GM10847 (cell line): ENCODE measurements around the gene ERP44.

Experiments used
- POLR2A ChIP-seq: IDR thresholded peaks from 2 replicates; pipeline ENCODE4 v1.6.1; 2011; ENCODE audit not compliant: insufficient read length; ENCODE audit errors: extremely low read depth

Gene ERP44

DNA sequence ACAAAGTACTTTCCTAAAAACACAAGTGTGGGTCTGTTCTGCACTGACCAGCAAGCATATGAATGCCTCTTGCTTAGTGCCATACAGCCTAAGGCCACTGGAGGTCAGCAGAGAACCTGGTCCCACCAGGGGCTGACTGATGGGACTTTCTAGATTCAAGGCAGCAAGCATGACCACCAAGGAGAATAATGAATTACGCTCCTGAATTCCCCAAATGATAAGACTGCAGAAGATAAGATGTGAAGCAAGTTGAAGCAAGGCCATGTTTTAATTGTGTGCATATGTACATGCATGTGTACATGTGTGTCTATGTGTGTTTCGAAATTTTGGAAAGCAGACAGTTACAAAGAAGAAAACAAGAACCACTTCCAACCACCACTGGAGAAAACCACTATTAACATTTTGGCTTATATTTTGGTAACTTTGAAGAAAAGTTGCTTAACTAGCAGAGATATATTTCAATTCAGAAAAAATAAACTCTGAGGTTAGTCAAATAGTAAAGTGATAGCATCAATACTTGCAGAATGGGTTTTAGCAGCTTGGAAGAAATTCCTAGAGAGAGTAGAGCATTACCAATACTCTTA lies 70.5 kb downstream of the ERP44 start:
- no peak for TF ChIP-seq POLR2A

DNA sequence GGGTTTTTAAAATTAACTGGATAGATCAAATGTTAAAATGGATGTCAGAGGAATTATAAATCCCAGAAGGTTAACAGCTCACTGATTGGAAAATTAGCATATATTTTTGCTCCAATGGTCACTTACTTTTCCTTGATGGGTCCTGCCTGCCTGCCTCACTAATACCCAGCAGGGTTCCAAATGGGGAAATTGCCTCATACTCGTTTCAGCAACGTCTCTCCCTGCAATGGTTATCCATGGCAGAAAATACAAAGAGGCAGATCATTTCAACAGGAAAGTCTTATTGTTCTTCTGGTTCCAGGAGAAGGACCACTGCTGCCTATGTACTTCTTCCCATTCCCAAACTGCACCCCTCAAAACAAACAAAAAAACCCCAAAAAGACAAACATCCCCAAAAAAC lies 71.3 kb downstream of the ERP44 start:
- no peak for TF ChIP-seq POLR2A

DNA sequence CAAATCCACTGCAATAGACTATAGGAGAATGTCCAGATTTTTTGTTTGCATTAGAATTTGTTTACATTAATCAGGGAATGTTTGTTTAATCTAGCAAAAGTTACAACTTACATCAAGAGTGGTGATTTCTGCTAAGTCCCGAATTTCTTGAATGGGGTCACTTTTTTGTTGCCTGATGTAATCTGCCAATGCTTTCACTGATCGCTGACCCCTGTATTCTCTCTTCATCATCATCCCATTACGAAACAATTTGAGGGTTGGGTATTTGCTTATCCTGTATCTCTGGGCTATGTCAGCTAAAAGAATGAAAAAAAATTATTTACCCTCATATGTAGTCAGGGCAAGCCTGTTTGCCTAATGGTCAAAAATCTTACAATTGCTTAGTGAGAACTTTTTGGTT lies 76.9 kb downstream of the ERP44 start:
- TF ChIP-seq POLR2A, result no peak

DNA sequence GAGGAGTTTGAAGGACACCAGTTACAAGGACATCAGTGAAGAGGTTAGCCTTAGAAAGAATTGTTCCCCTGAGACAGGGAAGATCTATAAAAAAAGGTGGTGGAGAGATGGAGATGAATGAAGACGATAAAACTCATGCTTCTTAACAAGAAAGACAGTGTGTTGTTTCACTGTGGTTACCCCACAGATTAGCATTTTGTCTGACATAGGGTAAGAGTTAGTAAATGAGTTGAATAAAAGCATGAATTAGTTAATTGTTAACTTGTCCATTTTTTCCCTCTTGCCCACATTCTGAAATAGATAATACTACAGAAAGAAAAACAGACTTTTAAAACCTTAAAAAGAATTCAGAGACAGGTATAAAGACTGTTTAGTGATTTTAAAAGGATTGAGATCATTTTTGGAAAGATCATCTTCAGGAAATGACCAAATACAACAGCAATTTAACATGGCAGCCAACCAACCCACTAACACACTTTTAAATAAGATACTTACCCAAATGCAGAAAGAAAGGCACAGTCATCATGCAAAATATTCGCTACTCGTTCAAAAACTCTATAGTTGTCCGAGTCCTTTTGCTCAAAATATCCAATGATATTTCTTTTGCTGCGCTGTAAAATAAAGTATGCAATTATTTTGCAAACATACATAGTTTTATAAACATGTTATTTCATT lies 78.5 kb downstream of the ERP44 start:
- no peak for TF ChIP-seq POLR2A

DNA sequence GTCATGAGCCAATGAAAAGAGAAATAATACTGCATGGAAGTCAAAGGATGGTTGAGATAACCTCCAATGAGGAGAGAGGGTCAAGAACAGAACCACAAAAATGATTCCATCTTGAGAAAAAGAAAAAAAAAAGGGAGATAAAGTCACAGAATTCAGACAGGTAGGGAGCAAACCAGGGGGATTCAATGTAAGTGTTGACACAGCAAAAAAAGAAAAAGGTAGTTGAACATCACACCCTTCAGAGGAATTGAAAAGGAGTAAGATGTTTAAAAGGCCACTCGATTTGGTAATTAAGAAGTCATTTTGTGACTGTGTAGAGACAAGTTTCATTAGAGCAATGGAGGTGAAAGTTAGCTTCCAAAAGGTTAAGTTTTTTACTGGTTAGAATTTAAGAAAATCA lies 79.3 kb downstream of the ERP44 start:
- no peak for TF ChIP-seq POLR2A

DNA sequence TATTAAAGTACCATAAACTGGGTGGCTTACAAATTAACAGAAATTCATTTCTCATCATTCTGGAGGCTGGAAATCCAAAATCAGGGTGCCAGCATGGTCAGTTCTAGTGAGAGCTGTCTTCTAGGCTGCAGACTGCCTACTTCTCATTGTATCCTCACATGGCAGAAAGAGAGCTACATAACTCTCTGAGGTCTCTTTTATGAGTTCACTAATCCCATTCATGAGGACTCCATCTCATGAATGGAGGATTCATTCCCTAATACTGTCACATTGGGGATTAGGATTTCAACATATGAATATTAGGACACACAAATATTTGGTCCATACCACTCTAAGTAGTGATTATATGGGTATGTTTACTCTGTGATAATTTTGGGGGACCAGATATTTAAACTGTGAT lies 84.0 kb downstream of the ERP44 start:
- TF ChIP-seq POLR2A, result no peak

DNA sequence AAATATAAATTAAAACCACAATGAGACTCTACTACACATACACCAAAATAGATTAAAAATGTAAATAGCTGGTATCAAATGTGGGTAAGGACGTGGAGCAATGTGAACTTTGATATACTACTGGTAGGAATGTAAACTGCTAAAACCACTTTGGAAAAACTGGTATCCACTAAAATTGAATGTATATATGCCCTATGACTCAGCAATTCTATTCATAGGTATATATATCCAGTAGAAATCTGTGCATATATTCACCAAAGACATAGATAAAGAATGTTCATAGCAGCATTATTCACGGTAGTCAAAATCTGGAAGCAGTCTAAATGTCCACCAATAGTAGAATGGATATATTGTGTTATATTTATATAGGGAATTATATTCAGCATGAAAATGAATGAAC lies 85.2 kb downstream of the ERP44 start:
- no peak for TF ChIP-seq POLR2A

DNA sequence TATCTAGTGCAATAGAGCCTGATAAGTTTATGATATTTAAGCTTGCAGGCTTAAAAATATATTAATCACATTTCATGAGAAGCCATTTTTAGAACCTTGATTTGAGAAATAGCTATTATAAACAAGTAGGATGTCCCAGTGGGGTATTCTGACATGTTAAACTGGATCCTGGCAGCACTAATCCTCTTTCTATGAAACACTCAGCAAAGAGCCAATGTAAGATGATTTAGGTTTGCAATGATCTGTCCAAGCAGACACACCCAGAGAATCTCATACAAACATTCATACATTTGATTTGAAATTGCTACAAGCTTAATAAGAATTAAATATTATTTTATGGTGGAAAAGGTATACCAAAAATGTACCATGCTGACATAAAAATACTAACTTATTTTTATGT lies 86.5 kb downstream of the ERP44 start:
- no peak for TF ChIP-seq POLR2A

DNA sequence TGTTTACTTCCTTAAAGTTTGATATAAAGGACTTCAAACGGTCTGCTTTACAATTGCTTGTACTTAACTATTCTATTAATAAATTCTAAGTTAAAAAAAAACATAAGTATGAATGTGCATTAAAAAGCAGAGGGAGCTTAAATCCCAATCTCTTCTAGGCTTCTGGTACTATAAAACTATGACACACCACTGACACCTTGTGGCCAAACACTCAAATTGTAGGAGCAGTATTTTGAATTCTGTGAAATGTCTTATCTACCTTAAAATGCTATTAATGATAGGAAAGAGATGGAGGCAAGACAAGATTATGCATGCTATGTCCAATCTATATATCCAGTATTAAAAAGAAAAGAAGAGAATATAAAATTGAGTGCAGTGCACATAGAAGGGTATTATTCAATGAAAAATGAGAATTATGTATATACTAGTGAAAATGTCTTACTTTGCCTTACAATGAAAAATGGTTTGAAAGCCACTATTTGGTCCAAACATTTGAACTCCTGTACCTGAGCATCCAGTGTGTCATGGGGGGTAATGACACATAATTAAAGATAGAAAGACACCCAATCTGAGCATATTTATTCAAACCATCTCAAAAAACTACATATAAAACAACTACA lies 87.6 kb downstream of the ERP44 start:
- no peak for TF ChIP-seq POLR2A

DNA sequence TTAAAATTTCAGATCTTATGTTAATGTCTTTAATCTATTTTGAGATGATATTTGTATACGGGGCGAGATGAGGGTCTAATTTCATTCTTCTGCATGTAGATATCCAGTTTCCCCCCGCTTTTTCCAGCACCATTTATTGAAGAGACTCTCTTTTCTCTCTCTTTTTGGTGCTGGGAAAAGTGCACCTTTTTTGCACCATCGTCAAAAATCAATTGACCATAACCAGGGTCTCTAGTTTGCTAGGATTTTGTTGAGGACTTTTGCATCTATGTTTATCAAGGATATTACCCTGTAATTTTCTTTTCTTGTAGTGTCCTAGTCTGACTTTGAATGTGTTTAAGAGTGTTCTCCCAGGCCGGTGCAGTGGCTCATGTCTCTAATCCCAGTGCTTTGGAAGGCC lies 99.0 kb downstream of the ERP44 start:
- TF ChIP-seq POLR2A, result no peak

DNA sequence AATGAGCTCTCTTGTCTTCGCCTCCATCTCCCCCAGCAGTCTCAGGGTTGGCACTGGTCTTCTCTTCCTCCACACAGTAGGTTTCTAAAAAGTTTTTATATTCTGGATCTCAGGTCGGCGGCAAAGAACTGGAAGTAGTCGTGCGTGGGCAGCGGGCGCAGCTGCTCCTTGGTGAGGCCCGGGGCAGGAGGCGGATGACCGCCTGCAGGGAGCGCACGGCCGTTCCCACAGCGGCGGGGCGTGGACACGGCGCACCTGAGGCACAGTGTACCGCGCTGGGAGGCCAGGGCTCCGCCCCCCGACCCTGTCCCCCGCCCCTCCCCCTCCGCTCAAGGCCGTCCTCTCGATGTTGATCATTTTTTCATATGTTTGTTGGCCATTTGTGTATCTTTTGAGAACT lies 99.9 kb downstream of the ERP44 start:
- no peak for TF ChIP-seq POLR2A

DNA sequence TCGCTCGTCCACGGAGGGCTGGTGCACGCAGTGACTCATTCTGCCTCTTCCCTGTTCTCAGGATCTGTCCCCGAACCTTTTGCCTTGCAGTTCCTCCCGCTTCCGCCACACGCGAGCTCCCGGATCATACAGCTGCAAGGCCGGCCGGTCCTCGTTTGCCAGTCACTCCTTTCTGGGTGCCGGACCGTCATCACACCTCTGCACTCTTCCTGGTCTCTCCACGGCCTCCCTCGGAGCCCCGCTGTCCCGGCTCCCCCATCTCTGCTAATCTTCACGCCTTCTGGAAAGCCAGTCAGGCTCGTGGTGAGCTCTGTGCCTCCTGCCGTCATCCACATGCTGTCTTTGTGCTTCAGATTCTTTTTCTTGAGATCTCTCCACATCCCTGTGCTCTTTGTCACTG lies 100.5 kb downstream of the ERP44 start:
- TF ChIP-seq POLR2A, result no peak

DNA sequence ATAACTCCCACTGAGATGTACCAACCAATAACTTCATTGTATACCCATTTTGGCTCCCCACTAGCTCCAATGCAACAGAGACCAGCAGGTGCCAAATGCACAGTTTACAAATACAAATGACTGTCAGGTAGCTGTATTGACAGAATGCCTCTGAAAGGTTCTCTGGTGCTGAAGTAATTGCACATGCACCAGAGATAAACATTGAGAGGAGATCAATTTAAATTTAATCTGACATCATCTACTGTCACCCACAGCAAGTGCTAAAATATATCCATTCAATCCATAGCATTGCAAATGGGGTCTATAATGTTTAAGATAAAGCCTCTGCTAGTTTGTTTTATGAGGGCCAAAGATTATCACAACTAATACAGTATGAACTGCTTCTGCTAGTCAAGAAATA lies 112.2 kb downstream of the ERP44 start:
- no peak for TF ChIP-seq POLR2A

DNA sequence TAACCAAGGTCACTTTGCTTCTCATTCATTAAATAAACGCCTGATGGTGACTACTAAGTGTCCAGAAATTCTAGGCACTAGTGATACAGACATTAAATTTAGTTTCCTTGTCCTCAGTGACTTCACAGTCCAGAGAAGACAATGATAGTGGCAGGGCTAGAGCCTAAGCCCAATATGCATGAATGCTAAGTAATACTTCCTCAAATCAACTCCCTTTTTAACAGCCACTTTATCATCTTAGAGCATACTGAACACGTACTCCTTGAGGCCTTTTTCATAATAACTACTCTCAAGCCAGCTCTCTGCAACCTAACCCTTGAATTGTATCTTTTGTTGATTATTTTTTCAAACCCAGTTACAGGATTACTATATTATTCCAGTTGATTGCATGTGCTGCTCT lies 118.2 kb downstream of the ERP44 start:
- no peak for TF ChIP-seq POLR2A

DNA sequence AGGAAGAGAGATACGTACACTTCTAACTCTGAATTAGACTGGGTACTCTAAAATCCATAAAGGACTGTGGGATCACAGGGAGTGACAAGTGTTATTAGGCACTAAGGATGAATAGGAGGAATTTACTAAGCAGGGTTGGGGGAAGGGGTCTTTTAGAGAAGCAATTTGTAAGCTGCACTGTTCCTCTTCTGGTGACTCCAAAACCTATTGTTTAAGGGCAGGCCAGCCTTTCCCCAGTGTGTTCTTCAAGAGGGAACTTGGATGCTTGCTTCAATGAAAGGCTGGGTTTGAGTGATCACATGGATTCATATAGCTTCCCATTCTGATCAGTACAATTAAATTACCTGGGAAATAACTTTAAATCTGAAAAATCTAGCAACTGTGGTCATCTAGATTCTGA lies 120.6 kb downstream of the ERP44 start:
- no peak for TF ChIP-seq POLR2A

DNA sequence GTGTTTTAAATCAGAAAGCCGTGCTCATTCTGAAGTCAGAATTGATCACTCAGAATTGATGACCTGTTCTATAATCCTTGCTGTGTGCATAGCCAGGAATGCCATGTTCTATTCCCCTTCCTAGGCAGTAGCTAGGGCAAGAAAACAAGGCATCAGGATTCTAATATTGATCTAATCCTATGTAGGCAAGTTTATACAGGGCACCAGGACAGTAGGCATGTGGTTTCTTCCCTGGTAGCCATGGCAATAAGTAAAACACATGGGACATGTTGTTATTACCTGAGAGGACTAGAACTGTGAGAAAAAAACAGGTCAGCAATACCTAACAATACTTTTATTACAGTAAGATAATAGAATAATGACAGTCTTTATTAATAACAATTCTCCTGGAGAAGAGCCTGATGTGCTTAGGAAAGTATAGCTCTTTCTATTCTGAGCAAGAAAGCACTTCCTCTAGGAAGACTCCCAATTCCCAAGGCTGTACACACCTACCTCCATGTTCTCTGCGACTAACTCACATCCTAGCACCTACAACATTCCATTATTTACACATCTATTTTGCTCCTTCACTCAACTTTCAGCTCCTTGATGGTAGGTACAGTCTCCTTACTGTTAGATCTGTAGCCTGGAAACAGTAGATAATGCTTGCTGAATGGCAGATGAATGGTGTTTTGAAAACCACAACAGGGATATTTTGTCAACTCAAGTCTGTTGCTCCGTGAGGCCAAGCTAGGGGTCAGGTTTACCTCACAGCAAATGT lies 121.6 kb downstream of the ERP44 start:
- no peak for TF ChIP-seq POLR2A

DNA sequence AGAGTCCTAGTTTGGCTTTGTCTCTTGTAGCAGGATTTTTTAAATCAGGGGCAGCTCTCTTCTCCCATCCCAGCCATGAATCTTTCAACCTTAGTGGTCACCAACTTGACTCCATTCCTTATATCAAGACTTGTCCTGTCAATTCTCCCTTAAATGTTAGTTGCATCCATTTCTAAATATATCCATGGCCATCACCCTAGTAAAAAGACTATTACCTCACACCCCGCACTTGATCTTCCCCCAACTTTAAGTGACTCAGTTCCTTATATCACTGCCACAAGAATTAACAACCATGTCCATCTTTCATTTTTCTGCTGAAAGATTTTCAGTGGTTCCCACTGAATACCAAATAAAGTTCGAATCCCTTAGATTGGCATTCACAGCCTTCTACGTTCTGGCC lies 125.3 kb downstream of the ERP44 start:
- TF ChIP-seq POLR2A, result no peak

DNA sequence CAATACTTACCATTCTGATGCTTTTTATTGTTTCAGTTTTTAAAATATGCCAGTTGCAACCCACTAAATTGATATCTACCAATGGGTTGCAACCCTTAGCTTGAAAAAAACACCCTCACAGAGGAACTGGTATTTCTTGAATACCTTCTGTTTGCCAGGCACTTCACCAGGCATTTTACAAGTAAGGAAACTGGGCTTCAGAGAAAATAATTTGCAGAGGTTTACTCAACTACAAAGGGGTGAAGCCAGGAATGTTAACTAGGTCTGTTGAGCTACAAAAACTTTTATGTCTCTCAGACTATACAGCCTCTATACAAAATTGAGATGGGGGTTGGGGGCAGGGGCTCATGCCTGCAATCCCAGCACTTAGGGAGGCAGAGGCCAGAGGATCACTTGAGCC lies 127.4 kb downstream of the ERP44 start:
- no peak for TF ChIP-seq POLR2A
